Loucy (cell line): ENCODE results near the gene GRM5.

ENCODE experiments used
- H2AFZ ChIP-seq: fragments of 200-600 bp; sonication (generic); 2 replicates; pipeline ENCODE4 v1.6.0; 2016; ENCODE audit warnings: antibody characterized with exemption, mild to moderate bottlenecking, low read length, moderate library complexity
- H3F3A ChIP-seq: fragments of 200-600 bp; 2 replicates; pipeline ENCODE4 v1.6.0; 2016; ENCODE audit warnings: antibody characterized with exemption, low read depth, mild to moderate bottlenecking
- H3K27me3 ChIP-seq: fragments of 200-600 bp; sonication (generic); 2 replicates; pipeline ENCODE4 v1.6.1; 2014; ENCODE audit warnings: low read length, mild to moderate bottlenecking; ENCODE audit not compliant: insufficient read depth, poor library complexity, severe bottlenecking
- H3K36me3 ChIP-seq: fragments of 200-600 bp; sonication (generic); 2 replicates; pipeline ENCODE4 v1.6.1; 2016; ENCODE audit warnings: low read length; ENCODE audit not compliant: insufficient read depth
- H3K4me1 ChIP-seq: fragments of 200-600 bp; sonication (generic); 2 replicates; pipeline ENCODE4 v1.5.1; 2014; ENCODE audit warnings: low read length, mild to moderate bottlenecking; ENCODE audit not compliant: insufficient read depth, poor library complexity, severe bottlenecking
- H3K4me2 ChIP-seq: fragments of 200-600 bp; sonication (generic); 2 replicates; pipeline ENCODE4 v1.6.0; 2014; ENCODE audit warnings: antibody characterized with exemption, low read length, low read depth, mild to moderate bottlenecking; ENCODE audit not compliant: poor library complexity, severe bottlenecking
- H3K4me3 ChIP-seq: fragments of 200-600 bp; sonication (generic); 2 replicates; pipeline ENCODE4 v1.5.1; 2014; ENCODE audit warnings: low read length, mild to moderate bottlenecking, mixed read lengths; ENCODE audit not compliant: poor library complexity, severe bottlenecking
- H3K79me2 ChIP-seq: fragments of 200-600 bp; sonication (generic); 2 replicates; pipeline ENCODE4 v1.6.1; 2014; ENCODE audit warnings: low read length; ENCODE audit not compliant: insufficient read depth
- H3K9ac ChIP-seq: fragments of 200-600 bp; sonication (generic); 2 replicates; pipeline ENCODE4 v1.6.0; 2014; ENCODE audit warnings: mild to moderate bottlenecking, low read depth, low read length, moderate library complexity; ENCODE audit not compliant: poor library complexity, severe bottlenecking
- H3K9me2 ChIP-seq: fragments of 200-600 bp; sonication (generic); replicated peaks from 2 replicates; pipeline ENCODE4 v1.6.1; 2016; ENCODE audit warnings: low read depth, low read length, mixed read lengths
- H3K9me3 ChIP-seq: fragments of 200-600 bp; sonication (generic); 2 replicates; pipeline ENCODE4 v1.6.1; 2014; ENCODE audit warnings: mild to moderate bottlenecking, antibody characterized with exemption, low read length, low read depth; ENCODE audit not compliant: insufficient read depth
- H4K20me1 ChIP-seq: fragments of 200-600 bp; sonication (generic); 2 replicates; pipeline ENCODE4 v1.6.0; 2014; ENCODE audit warnings: antibody characterized with exemption, low read length, mild to moderate bottlenecking; ENCODE audit not compliant: insufficient read depth, poor library complexity, severe bottlenecking
- EZH2phosphoT487 ChIP-seq: fragments of 200-600 bp; IDR thresholded peaks from 2 replicates; pipeline ENCODE4 v1.6.1; 2018; ENCODE audit warnings: antibody characterized with exemption, mild to moderate bottlenecking, moderate library complexity, borderline replicate concordance
- TF ChIP-seq, protein P1 (sequence below): fragments of 200-600 bp; sonication (generic); conservative IDR thresholded peaks from 2 replicates; pipeline ENCODE4 v1.5.1; 2014; ENCODE audit warnings: mild to moderate bottlenecking, antibody characterized with exemption, low read length

Gene GRM5

DNA sequence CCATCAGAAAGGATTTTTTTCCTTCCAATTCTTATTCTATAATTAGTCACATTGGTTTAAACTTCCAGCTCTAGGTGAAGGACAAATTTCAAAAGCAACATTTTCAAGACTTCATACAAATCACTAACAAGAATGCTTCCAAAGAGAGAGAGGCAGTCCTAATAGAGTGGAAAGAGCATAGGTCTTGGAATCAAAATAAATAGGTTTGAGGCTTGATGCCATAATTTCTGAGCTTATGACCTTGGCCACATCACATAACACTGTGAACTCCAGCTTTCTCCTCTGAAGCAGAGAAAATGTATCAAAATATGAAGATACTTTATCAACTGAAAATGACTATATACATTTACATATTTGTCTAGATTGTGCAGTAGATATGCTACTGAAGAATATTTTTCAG, 246.8 kb downstream of the GRM5 start:
- Histone ChIP-seq H3K36me3 (no peaks in the 10 kb centered on the region), H3K79me2 (no peaks in the 10 kb centered on the region), H3K9me3 (peaks cover 9% of the 10 kb centered on the region; the same call in 1 of the 2 replicates), H3F3A (no peaks in the 10 kb centered on the region), H3K4me3 (no peak overlapping the region), H3K4me2 (no peak overlapping the region), H3K9me2 (no peaks in the 10 kb centered on the region), H3K9ac (no peak overlapping the region), H3K4me1 (no peaks in the 10 kb centered on the region), H3K27me3 (no peaks in the 10 kb centered on the region), H4K20me1 (no peaks in the 10 kb centered on the region), H2AFZ (no peak overlapping the region)
- no peak for TF ChIP-seq EZH2phosphoT487
- TF ChIP-seq, protein P1, sequence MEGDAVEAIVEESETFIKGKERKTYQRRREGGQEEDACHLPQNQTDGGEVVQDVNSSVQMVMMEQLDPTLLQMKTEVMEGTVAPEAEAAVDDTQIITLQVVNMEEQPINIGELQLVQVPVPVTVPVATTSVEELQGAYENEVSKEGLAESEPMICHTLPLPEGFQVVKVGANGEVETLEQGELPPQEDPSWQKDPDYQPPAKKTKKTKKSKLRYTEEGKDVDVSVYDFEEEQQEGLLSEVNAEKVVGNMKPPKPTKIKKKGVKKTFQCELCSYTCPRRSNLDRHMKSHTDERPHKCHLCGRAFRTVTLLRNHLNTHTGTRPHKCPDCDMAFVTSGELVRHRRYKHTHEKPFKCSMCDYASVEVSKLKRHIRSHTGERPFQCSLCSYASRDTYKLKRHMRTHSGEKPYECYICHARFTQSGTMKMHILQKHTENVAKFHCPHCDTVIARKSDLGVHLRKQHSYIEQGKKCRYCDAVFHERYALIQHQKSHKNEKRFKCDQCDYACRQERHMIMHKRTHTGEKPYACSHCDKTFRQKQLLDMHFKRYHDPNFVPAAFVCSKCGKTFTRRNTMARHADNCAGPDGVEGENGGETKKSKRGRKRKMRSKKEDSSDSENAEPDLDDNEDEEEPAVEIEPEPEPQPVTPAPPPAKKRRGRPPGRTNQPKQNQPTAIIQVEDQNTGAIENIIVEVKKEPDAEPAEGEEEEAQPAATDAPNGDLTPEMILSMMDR, result no peak

DNA sequence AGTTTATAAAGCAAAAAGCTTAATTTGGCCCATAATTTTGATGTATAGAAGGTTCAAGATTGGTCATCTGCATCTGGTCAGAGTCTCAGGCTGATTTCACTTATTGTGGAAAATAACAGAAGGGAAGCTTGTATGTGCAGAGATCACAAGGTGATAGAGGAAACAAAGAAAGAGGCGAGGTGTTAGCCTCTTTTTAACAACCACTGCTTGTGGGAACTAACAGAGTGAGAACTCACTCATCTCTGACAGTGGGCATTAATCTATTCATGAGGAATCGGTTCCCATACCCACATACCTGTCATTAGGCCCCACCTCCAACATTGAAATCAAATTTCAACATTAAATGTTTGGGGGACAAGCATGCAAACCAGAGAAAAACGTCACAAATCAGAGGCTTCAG, 250.3 kb downstream of the GRM5 start:
- no peak overlapping the region for H3K9ac ChIP-seq
- no peaks in the 10 kb centered on the region for H3K36me3 ChIP-seq
- no peaks in the 10 kb centered on the region for H3K4me1 ChIP-seq
- TF ChIP-seq, protein P1, result no peak
- TF ChIP-seq EZH2phosphoT487, result no peak
- no peak overlapping the region for H2AFZ ChIP-seq
- no peaks in the 10 kb centered on the region for H3K27me3 ChIP-seq
- H3K4me3 ChIP-seq, result no peak overlapping the region
- H3K4me2 ChIP-seq, result no peak overlapping the region
- no peaks in the 10 kb centered on the region for H3K9me2 ChIP-seq
- H4K20me1 ChIP-seq, result no peaks in the 10 kb centered on the region
- H3K9me3 ChIP-seq, result peaks cover 9% of the 10 kb centered on the region; the same call in 1 of the 2 replicates
- H3K79me2 ChIP-seq, result no peaks in the 10 kb centered on the region
- H3F3A ChIP-seq, result no peaks in the 10 kb centered on the region

- Histone ChIP-seq H3K79me2 (no peaks in the 10 kb centered on the region), H3F3A (no peaks in the 10 kb centered on the region), H3K9me3 (peaks cover 9% of the 10 kb centered on the region; the same call in 1 of the 2 replicates), H4K20me1 (no peaks in the 10 kb centered on the region), H3K9me2 (no peaks in the 10 kb centered on the region), H3K9ac (no peak overlapping the region), H3K27me3 (no peaks in the 10 kb centered on the region), H3K4me3 (no peak overlapping the region), H3K4me2 (no peak overlapping the region), H3K4me1 (no peaks in the 10 kb centered on the region), H3K36me3 (no peaks in the 10 kb centered on the region), H2AFZ (no peak overlapping the region)
- TF ChIP-seq, protein P1, result no peak
- no peak for TF ChIP-seq EZH2phosphoT487
These were observed 251.7 kb downstream of the GRM5 start for GRCh38 chr11:88814076-88814475.
